Stimulated activated CD8-positive, alpha-beta memory T cell treated with anti-CD3 and anti-CD28 coated beads, Interleukin-4, amount 100 ng/mL, for 1 hour (primary cell): ENCODE measurements around the gene UBR2.
"Not testable (repeated sequence)": the region's sequence is repeated elsewhere in the genome, so short reads cannot be mapped to it uniquely, and the experiment has no call there.

Source experiments
- DNase-seq, 2 donors: peaks; one replicate each; pipeline ENCODE4 v3.0.0-alpha.2; 2020; ENCODE audit warnings: low read depth in 2 of 2, low spot score in 1 of 2

UBR2 gene

GRCh38 chr6:42692137-42692911 is 128.5 kb downstream of the UBR2 start:
- DNase-seq = no peak

- no peak for DNase-seq
Measured at GRCh38 chr6:42693725-42694323, 130.0 kb downstream of the UBR2 start.

DNA sequence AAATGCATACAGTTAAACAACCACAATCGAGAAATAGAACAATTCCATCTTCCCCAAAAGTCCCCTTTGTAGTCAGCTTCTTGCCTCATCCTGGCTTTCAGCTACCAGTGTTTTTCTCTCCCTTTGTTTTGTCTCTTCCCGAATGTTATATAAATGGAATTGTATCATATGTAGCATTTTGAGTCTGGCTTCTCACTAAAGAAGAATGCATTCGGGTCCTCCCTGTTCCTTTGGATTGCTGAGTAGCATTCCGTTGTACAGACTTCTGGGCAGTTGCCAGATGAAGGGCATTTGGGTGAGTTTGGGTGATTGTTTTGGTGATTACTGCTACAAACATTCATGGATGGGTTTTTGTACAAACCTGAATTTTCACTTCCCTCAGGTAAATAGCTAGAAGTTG is 130.8 kb downstream of the UBR2 start:
- no peak for DNase-seq

GRCh38 chr6:42696526-42697267 is 132.9 kb downstream of the UBR2 start:
- DNase-seq = no peak

GRCh38 chr6:42697268-42697655 is 133.4 kb downstream of the UBR2 start:
- no peak for DNase-seq

- no peak for DNase-seq
Measured at GRCh38 chr6:42698217-42698616, 134.4 kb downstream of the UBR2 start.

GRCh38 chr6:42702200-42702599 is 138.4 kb downstream of the UBR2 start:
- DNase-seq = no peak

DNA sequence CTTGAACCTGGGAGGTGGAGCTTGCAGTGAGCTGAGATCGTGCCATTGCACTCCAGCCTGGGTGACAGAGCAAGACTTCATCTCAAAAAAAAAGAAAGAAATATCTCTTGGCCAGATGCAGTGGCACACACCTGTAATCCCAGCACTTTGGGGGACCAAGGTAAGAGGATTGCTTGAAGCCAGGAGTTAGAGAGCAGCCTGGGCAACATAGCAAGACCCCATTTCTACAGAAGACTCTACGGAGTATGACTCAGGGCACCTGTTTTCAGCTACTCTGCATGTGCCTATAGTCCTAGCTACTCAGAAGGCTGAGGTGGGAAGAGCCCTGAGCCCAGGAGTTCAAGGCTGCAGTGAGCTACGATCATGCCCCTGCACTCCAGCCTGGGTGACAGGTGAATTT is 139.0 kb downstream of the UBR2 start:
- DNase-seq = not testable (repeated sequence)

DNA sequence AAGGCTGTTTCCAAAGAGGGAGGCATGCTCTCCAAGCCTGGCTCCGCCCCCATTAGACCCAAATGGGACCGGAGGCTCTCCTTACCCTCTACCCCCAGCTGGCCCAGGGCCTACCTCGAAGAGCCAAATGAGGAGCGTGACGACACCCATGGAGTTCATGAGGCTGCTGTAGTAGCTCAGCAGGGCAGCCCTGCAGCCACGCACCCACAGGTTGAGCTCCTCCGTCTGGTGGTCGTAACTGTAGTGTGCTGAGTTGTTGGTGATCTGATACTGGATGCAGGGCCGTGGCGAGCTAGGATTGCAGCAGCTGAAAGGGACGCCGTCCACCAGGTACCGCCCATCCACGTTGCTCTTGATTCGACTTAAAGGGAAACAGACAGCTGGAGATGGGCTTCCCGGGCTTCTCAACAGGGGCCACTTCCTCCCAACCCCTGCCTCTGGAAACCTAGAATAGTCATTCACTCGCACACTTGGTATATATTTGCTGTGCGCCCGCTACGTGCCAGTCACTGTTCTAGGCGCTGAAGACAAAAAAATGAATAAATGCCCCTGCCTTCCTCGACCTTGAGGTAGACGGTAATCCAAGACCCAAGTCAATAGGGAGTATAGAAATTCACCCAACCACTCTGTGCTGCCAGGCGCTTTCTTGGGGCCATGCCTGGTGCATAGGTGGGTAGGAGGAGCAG is 140.6 kb downstream of the UBR2 start:
- DNase-seq = no peak

DNA sequence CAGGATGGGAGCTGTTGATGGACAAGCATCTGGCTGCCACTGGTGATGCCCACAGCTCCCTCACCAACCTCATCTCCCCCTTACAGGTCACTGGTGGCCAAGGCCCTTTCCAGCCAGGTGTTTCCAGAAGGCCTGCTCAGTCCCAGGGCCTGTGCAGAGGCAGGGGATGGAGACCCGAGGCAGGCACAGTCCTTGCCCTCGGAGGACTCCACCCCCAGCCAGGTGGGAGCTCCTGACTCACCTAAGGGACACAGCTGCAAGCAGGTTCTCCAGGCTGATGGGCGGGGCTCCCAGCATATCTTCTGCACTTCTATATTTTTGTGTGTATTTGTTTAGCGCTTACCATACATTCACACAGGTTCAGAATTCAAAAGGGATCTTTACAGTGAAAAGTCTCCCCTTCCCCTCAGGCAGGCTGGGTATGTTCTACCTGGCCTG is 141.1 kb downstream of the UBR2 start:
- DNase-seq = no peak

DNA sequence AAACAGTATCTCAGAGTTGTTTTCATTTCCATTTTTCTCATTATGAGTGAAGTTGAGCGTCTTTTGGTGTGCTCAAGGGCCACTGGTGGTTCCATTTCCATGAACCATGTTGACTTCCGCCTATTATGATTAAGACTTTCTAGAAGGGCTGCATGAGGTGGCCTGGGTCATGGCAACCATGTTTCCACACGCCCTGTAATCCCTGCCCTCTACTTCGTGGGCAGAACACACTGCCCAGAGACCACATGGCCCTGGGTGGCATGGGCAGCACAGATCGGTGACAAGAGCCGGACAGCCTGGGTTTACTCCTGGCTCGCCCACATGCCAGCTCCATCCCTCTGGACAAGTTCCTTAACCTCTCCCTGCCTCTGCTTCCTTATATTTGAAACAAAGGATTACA is 143.8 kb downstream of the UBR2 start:
- DNase-seq = no peak

- DNase-seq = no peak
Measured at GRCh38 chr6:42708096-42708495, 144.3 kb downstream of the UBR2 start.

DNA sequence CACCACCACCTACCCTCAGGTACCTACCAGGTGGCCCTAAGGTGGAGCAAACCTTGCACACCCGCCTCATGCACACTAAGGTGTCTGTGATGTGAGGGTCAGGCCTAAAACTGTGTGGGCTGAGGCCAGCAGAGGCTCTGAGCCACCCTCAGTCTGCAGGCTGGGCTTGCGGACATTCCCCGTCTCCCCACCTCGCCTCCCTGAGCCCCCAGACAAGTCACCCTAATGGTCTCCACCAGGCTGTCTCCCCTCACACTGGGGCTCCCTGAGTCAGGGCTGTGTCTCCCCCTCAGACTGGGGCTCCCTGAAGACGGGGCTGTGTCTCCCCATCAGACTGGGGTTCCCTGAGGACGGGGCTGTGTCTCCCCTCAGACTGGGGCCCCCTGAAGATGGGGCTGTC is 146.0 kb downstream of the UBR2 start:
- DNase-seq = no peak

- no peak for DNase-seq
Measured at GRCh38 chr6:42710316-42710715, 146.5 kb downstream of the UBR2 start.

DNA sequence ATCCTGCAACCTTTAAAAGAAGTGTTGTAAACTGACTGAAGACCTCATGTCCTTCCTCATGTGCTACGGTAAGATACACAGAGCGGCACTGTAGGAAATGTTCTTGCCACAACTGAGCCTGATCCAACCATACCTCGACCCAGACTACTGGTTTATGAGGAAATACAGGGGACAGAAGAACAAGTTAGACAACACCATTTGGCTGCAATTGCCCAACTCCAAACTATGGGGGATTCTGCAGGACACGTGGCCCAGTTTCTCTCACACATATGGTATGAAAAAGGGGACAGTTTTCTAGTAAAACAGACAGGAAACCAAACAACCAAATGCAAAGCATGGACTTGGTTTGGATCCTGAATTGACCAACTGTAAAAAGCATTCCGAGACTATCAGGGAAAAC is 148.1 kb downstream of the UBR2 start:
- DNase-seq = no peak

DNA sequence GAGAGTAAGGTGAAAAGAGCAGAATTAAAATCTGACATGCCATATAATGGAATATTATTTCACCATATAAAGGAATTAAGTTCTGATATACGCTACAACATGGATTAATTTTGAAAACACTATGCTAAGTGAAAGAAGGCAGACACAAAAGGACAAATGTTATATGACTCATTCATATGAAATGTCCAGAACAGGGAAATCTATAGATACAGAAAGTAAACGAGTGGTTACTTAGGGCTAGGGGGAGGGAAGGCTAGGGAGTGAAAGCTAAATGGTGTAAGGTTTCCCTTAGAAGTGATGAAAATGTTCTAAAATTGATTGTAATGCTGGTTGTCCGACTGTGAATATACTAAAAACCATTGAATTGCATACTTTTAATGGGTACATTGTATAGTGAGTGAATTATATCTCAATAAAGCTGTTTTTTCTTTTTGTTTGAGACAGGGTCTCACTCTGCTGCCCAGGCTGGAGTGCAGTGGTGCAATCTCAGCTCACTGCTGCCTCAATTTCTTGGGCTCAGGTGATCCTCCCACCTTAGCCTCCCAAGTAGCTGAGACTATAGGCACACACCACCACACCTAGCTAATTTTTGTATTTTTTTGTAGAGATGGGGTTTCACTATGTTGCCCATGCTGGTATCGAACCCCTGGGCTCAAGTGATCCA is 150.4 kb downstream of the UBR2 start:
- DNase-seq = no peak

- no peak for DNase-seq
Measured at GRCh38 chr6:42715871-42716270, 152.0 kb downstream of the UBR2 start.

- DNase-seq = no peak
Measured at GRCh38 chr6:42720739-42721138, 156.9 kb downstream of the UBR2 start.

GRCh38 chr6:42722497-42722896 is 158.7 kb downstream of the UBR2 start, which contains the start of gene PRPH2:
Gene PRPH2 (minus strand): TSS chr6:42722597. CDS start chr6:42722334, 263 bp downstream.
- no peak for DNase-seq

DNA sequence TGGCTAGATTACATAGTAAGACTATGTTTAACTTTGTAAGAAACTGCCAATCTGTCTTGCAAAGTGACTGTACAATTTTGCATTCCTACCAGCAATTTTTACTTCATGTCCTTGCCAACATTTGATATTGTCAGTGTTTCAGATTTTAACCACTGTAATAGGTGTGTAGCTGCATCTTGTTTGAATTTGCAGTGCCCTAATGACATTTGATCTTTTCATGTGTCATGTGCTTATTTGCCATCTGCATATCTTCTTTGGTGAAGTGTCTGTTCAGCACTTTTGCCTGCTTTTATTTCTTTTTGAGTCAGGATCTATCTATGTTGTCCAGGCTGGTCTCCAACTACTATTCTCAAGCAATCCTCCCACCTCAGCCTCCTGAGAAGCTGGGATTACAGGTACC is 161.0 kb downstream of the UBR2 start:
- DNase-seq = no peak

GRCh38 chr6:42726026-42726425 is 162.2 kb downstream of the UBR2 start:
- DNase-seq = no peak
